Hepatocyte (in vitro differentiated cells): ENCODE measurements around the gene POLD4. TPM values are rescaled to one million over a fixed set of nuclear protein-coding genes. Genes with fewer than 3 reads are reported as not detected.

Experiments
- DNase-seq: peaks from one replicate; pipeline ENCODE4 v3.0.0-alpha.2; 2016; ENCODE audit warnings: low spot score
- H2AFZ ChIP-seq: fragments of 200-600 bp; sonication (generic); 2 replicates; pipeline ENCODE4 v1.6.0; 2016; ENCODE audit warnings: antibody characterized with exemption, mild to moderate bottlenecking
- H3K27ac ChIP-seq: fragments of 200-600 bp; sonication (generic); 2 replicates; pipeline ENCODE4 v1.5.1; 2016; ENCODE audit warnings: mild to moderate bottlenecking
- H3K27me3 ChIP-seq: fragments of 200-600 bp; sonication (generic); 2 replicates; pipeline ENCODE4 v1.6.1; 2016
- H3K36me3 ChIP-seq: fragments of 200-600 bp; sonication (generic); replicated peaks from 2 replicates; pipeline ENCODE4 v1.5.1; 2016; ENCODE audit warnings: low read depth; ENCODE audit not compliant: insufficient read depth
- H3K4me1 ChIP-seq: fragments of 200-600 bp; sonication (generic); 2 replicates; pipeline ENCODE4 v1.5.1; 2016; ENCODE audit warnings: mild to moderate bottlenecking, moderate library complexity; ENCODE audit not compliant: insufficient read depth
- H3K4me2 ChIP-seq: fragments of 200-600 bp; sonication (generic); 2 replicates; pipeline ENCODE4 v1.6.0; 2016
- H3K4me3 ChIP-seq: fragments of 200-600 bp; sonication (generic); 2 replicates; pipeline ENCODE4 v1.5.1; 2016; ENCODE audit warnings: mild to moderate bottlenecking
- H3K79me2 ChIP-seq: fragments of 200-600 bp; sonication (generic); 2 replicates; pipeline ENCODE4 v1.6.0; 2017; ENCODE audit warnings: mild to moderate bottlenecking
- H3K9me2 ChIP-seq: fragments of 200-600 bp; sonication (generic); replicated peaks from 2 replicates; pipeline ENCODE4 v1.6.0; 2017; ENCODE audit warnings: mild to moderate bottlenecking; ENCODE audit not compliant: insufficient read depth
- H3K9me3 ChIP-seq: fragments of 200-600 bp; sonication (generic); 2 replicates; pipeline ENCODE4 v1.5.1; 2016; ENCODE audit warnings: low read depth, mild to moderate bottlenecking
- H4K20me1 ChIP-seq: fragments of 200-600 bp; sonication (generic); 2 replicates; pipeline ENCODE4 v1.6.0; 2016; ENCODE audit warnings: mild to moderate bottlenecking; ENCODE audit not compliant: insufficient read depth, poor library complexity, severe bottlenecking
- CTCF ChIP-seq: fragments of 200-600 bp; sonication (generic); IDR thresholded peaks from 2 replicates; pipeline ENCODE4 v1.5.1; 2016; ENCODE audit warnings: antibody characterized with exemption, mild to moderate bottlenecking; ENCODE audit not compliant: poor library complexity
- EZH2 ChIP-seq: fragments of 200-600 bp; sonication (generic); IDR thresholded peaks from 2 replicates; pipeline ENCODE4 v1.6.1; 2016; ENCODE audit warnings: antibody characterized with exemption, mild to moderate bottlenecking, borderline replicate concordance
- EZH2phosphoT487 ChIP-seq: fragments of 200-600 bp; sonication (generic); IDR thresholded peaks from one replicate; pipeline ENCODE4 v1.6.1; 2018; ENCODE audit warnings: antibody characterized with exemption, mild to moderate bottlenecking, low read depth, moderate library complexity; ENCODE audit not compliant: unreplicated experiment, severe bottlenecking
- WGBS: methylation state at CpG from one replicate; pipeline ENCODE4 v1.1.6; 2016; ENCODE audit warnings: low lambda C conversion rate; ENCODE audit errors: missing lambda C conversion rate; 5-methylcytosine and 5-hydroxymethylcytosine counted together
- polyA plus RNA-seq: library from polyadenylated mRNA; unstranded; fragments of >200 nt; fragmentation: Nextera tagmentation; extraction: Ambion mirVana; gene quantifications from 2 replicates; pipeline ENCODE4 v1.2.1, GENCODE V29; 2016
- total RNA-seq: library from RNA; depleted of rRNA; stranded (reverse); fragments of >200 nt; gene quantifications from 2 replicates; pipeline ENCODE4 v1.2.3, GENCODE V29; 2014

The POLD4 gene
- total and polyA plus RNA-seq, 2 experiments from 2014 or later: 74.4 to 97.4 TPM

- Histone ChIP-seq H3K4me1 (peaks cover 15% of the 10 kb centered on the region), H3K4me3 (peak overlapping the region; percentile 98), H2AFZ (peak overlapping the region; percentile 50), H3K79me2 (peaks cover 23% of the 10 kb centered on the region), H3K4me2 (peak overlapping the region; percentile 94), H3K9me2 (no peaks in the 10 kb centered on the region), H3K36me3 (no peaks in the 10 kb centered on the region), H4K20me1 (peaks cover 11% of the 10 kb centered on the region), H3K27ac (peak overlapping the region; percentile 97), H3K27me3 (no peaks in the 10 kb centered on the region), H3K9me3 (no peaks in the 10 kb centered on the region)
- no peak for TF ChIP-seq CTCF
- no peak for TF ChIP-seq EZH2
- no peak for TF ChIP-seq EZH2phosphoT487
- WGBS: 11% methylated on average over 20 of the region's 27 CpGs
- DNase-seq: no peak
Measured at GRCh38 chr11:67400942-67401494, 47.7 kb upstream of the POLD4 start.

- H3K4me2 ChIP-seq: peak overlapping the region; percentile 94
- TF ChIP-seq EZH2phosphoT487 (no peak), EZH2 (no peak), CTCF (no peak)
- peaks cover 23% of the 10 kb centered on the region for H3K79me2 ChIP-seq
- H2AFZ ChIP-seq: no peak overlapping the region
- H3K27me3 ChIP-seq: no peaks in the 10 kb centered on the region
- WGBS: 63% methylated on average over 23 of the region's 23 CpGs
- H3K4me3 ChIP-seq: peak overlapping the region; percentile 98
- H3K27ac ChIP-seq: peak overlapping the region; percentile 97
- peaks cover 15% of the 10 kb centered on the region for H3K4me1 ChIP-seq
- no peaks in the 10 kb centered on the region for H3K9me2 ChIP-seq
- DNase-seq: no peak
- H3K9me3 ChIP-seq: no peaks in the 10 kb centered on the region
- peaks cover 11% of the 10 kb centered on the region for H4K20me1 ChIP-seq
- H3K36me3 ChIP-seq: no peaks in the 10 kb centered on the region
Measured at GRCh38 chr11:67400251-67400941, 47.0 kb upstream of the POLD4 start.

- Histone ChIP-seq H3K36me3 (no peaks in the 10 kb centered on the region), H3K4me2 (no peak overlapping the region), H2AFZ (no peak overlapping the region), H3K9me3 (no peaks in the 10 kb centered on the region), H3K79me2 (peaks cover 23% of the 10 kb centered on the region), H3K9me2 (no peaks in the 10 kb centered on the region), H3K4me1 (peaks cover 15% of the 10 kb centered on the region), H4K20me1 (peaks cover 11% of the 10 kb centered on the region), H3K27me3 (no peaks in the 10 kb centered on the region), H3K4me3 (no peak overlapping the region), H3K27ac (no peak overlapping the region)
- WGBS: 94% methylated on average over 31 of the region's 31 CpGs
- no peak for DNase-seq
- TF ChIP-seq EZH2 (no peak), EZH2phosphoT487 (no peak), CTCF (no peak)
Measured at GRCh38 chr11:67398661-67399563, 45.6 kb upstream of the POLD4 start.
